ENCODE results near the gene UNC119.
A peak's percentile ranks its signal among the peaks of the same experiment; 100 is the strongest.

The UNC119 gene

DNA sequence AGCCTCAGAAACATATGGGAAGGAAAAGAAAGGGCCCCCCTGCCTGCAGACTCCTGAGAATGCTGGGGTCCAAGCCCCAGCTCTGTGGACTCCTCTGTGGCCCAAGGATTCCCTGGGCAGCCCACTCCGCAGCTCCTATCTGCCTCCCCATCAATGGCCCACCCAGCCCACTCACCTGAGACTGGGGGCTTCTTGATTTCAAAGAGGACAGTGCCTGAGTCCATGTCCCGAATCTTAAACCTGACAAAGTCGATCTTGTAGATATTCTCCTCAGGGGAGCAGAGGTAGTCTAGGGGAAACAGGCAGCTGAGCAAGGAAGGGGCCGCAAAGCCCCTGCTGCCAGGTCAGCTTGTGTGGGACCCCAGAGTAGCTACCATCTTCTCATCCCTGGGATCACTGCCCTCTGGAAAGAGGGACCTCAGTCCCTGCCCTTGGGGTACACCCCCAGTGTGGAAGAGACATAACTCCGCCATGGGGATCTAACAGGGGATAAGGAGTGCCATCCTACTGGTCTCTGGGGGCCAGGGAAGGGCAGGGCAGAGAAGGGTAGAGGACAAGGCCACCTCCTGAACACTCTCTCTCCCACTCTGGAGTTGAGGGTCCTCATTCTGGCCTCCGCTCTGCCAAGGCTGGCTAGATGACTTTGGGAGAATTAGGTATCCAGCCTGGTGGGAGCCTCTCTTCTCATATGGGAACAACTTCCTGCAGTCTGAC, 3.9 kb downstream of the UNC119 start:
- DNase-seq (ENCODE audit: low read depth): no peak
- H3K4me3 ChIP-seq (replicated peaks; ENCODE audit: low read depth, low read length): no peak overlapping the region
- TF ChIP-seq, protein P1, sequence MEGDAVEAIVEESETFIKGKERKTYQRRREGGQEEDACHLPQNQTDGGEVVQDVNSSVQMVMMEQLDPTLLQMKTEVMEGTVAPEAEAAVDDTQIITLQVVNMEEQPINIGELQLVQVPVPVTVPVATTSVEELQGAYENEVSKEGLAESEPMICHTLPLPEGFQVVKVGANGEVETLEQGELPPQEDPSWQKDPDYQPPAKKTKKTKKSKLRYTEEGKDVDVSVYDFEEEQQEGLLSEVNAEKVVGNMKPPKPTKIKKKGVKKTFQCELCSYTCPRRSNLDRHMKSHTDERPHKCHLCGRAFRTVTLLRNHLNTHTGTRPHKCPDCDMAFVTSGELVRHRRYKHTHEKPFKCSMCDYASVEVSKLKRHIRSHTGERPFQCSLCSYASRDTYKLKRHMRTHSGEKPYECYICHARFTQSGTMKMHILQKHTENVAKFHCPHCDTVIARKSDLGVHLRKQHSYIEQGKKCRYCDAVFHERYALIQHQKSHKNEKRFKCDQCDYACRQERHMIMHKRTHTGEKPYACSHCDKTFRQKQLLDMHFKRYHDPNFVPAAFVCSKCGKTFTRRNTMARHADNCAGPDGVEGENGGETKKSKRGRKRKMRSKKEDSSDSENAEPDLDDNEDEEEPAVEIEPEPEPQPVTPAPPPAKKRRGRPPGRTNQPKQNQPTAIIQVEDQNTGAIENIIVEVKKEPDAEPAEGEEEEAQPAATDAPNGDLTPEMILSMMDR (IDR thresholded peaks at IDR 0.05; ENCODE audit: low read length, missing control alignments): no peak

DNA sequence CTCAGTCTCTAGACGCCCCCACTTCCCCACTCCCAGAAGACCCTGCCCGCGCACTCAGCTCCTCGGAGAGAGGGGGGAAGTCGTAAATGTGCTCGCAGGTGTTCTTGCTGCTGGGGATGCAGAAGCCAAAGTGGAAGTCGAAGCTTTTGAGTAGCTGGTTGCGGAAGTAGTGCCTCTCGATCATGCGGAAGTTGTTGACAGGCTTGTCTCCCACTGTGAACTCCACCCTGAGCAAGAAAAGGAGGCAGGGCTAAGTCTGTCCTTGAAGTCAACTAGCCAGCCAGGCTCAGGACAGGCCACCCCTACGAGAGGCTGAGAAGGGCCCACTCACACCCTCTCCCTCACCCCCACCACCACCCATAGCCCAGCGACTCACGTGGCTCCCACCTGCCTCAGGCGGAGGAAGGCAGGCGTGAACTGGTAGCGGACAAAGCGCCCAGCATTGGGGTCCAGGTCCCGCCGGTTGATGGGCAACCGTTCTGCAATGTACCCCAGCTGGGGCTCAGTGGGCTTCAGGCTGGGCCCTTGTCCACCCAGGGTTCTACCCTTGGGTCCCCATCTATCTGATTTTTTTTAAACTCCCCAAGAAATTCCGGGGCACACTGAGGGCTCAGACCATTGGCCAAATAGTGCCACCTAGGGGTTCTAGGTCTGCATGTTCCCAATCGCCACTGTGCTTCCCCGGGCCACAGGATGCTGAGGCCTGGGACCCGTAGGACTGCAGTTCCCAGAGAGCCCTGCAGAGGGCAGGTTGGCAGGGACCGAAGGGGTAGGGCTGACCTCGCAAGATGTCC, 4.6 kb downstream of the UNC119 start:
- H3K4me3 ChIP-seq (replicated peaks; ENCODE audit: low read depth, low read length): no peak overlapping the region
- peak; percentile 77 for DNase-seq (ENCODE audit: low read depth)
- TF ChIP-seq, protein P1 (IDR thresholded peaks at IDR 0.05; ENCODE audit: low read length, missing control alignments): peak; percentile 91

DNA sequence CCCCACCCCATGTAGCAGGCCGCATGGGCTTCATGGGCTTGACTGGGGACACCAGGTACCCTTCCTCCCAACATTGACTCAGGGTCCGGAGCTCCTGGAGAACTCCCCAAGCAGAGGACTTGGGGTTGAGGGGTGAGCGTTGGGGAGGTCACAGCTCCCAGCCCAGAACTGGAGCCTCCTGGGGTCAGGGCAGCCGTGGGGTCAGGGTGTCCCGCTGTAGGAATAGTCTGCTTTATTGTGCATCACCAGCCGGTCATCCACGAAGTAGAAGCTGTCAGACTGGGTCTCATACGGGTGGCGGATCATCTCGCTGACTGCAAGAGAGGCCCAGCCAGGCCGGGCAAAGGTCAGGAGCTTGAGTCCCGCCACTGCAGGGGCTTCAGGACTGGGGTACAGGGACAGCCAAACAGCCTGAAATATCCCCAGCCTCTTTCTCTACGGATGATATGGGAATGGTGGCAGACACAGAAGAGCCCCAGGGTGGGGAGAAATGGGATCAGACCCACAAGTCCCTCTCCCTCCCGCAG, 5.3 kb downstream of the UNC119 start:
- H3K4me3 ChIP-seq (replicated peaks; ENCODE audit: low read depth, low read length): no peak overlapping the region
- TF ChIP-seq, protein P1 (IDR thresholded peaks at IDR 0.05; ENCODE audit: low read length, missing control alignments): no peak
- DNase-seq (ENCODE audit: low read depth): no peak

DNA sequence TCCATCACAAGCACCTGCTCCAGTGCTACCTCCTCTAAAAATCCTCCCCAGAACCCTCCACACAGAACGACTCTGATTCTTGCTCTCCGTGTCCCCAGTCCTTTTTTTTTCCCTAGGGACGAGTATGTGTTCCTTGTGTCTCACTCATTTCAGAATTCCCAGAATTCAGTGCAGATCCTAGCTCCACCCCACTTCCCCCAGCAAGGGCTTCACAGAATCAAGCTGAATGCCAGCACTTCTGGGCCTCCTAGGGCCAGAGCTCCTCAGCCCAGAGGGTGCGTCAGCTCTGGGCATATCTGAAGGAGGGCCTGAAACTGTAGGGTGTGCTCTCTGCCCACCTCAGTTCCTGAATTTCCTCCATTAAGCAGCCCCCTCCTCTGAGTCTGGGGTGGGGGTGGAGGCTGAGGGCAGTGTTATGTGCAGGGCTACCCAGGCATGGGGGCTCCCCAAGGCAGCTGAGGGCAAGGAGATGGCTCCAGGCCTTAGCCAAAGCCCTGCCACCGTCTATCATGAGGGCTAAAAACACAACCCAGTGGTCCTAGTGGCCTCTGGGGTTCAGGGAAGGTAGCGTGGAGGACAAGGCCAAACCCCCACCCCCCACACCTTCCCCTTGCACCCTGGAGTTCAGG, 6.5 kb downstream of the UNC119 start:
- DNase-seq (ENCODE audit: low read depth): no peak
- no peak overlapping the region for H3K4me3 ChIP-seq (replicated peaks; ENCODE audit: low read depth, low read length)
- TF ChIP-seq, protein P1 (IDR thresholded peaks at IDR 0.05; ENCODE audit: low read length, missing control alignments): no peak

DNA sequence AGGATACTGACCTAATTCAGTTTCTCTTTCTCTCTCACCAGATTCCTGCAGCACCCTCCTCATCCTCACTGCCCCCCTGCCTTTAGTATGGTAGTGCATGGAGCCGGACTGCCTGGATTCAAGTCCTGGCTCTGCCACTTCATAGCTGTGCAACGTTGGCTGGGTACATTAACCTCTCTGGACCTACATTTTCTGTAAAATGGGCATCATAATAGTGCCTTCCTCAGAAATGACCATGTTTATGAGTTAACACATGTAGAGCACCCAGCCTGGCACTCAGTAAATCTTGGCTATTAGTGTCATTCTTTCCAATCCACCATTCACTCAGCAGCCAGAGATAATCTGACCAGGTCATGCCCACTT, 7.3 kb downstream of the UNC119 start:
- TF ChIP-seq, protein P1 (IDR thresholded peaks at IDR 0.05; ENCODE audit: low read length, missing control alignments): no peak
- H3K4me3 ChIP-seq (replicated peaks; ENCODE audit: low read depth, low read length): no peak overlapping the region
- no peak for DNase-seq (ENCODE audit: low read depth)

DNA sequence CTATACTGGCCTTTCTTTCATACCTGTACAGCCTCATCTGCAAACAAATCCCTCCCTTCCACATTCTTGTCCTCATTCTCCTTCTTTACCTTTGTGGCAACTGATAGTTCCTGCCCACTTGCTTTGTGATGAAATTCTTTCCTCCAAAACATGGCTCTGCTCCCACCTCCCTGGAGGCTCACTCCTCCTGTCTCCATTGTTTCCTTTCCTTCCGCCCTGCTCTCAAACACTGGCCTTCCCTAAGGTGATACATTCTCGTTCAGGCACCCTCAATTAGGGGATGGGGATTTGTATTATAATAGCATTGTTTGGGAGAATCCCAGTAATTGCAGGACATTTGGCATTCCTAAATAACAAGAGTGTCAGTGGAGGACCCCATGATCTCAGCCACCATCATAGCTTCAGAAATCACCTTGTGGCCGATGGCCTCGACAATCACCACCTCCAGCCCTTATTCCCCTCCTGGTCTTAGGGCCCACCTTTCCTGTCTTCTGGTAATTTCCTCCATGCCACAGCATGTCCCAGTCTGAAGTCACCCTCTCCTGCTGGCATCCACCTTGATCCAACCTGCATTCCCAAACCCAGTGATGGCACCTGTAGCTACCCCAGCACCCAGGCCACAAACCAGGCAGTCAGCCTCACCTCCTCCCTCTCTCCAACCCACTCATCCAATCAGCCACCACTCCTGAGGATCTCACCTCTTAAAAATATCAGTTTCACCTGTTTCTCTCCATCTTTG, 7.9 kb downstream of the UNC119 start:
- no peak for DNase-seq (ENCODE audit: low read depth)
- no peak overlapping the region for H3K4me3 ChIP-seq (replicated peaks; ENCODE audit: low read depth, low read length)
- TF ChIP-seq, protein P1 (IDR thresholded peaks at IDR 0.05; ENCODE audit: low read length, missing control alignments): no peak

Data from fibroblast of pulmonary artery (primary cell).